HepG2 (cell line): Measurements from ENCODE around the gene HFM1. TPM values are rescaled to one million over a fixed set of nuclear protein-coding genes. Genes with fewer than 3 reads are reported as not detected.

ENCODE experiments used
- ATAC-seq: fragments of 200-7000 bp; cut with Tn5 transposase; 3 replicates; pipeline ENCODE4 v1.9.1; 2020; ENCODE audit warnings: mild to moderate bottlenecking, moderate library complexity
- BruUV-seq: library from RNA; stranded (reverse); fragments of 400-500 nt; replicated peaks from 2 replicates; lab custom pipeline; 2021; lab: Mats Ljungman, UMichigan
- CTCF ChIA-PET: fragments of 300-600 bp; formaldehyde crosslinking; extraction: SDS; loops from one replicate; lab custom pipeline; 2021; ENCODE audit warnings: low total read pairs, inconsistent platforms, low intra/inter-chr PET ratio; lab: Yijun Ruan, JAX
- POLR2A ChIA-PET: fragments of 350-600 bp; sonication (Branson Sonifier 250); formaldehyde crosslinking; loops from one replicate; lab custom pipeline; 2020; ENCODE audit warnings: antibody characterized with exemption, inconsistent platforms; lab: Yijun Ruan, JAX
- DNase-seq: peaks from one replicate; pipeline ENCODE4 v3.0.0-alpha.2; 2015; ENCODE audit warnings: low spot score
- FAIRE-seq: peaks from 3 replicates; lab custom pipeline; 2011; peaks lifted over from hg19 to GRCh38; lab: Jason Lieb, UNC
- H2AFZ ChIP-seq: one replicate; pipeline ENCODE4 v1.6.1; 2011; ENCODE audit warnings: low read length, inconsistent platforms
- H3K27ac ChIP-seq: fragments of 300-600 bp; 3 replicates; pipeline ENCODE4 v1.8.0; 2011; ENCODE audit warnings: mixed run types, mild to moderate bottlenecking, mixed read lengths, low read length, inconsistent platforms; ENCODE audit not compliant: insufficient read depth; ENCODE audit errors: extremely low read length
- H3K27me3 ChIP-seq, 2 experiments: fragments of 200-600 bp in 1 of 2; 2 replicates in 1 of 2; 3 replicates in 1 of 2; pipeline versions ENCODE4 v1.6.0 to v1.8.0; 2011; ENCODE audit warnings: low read length in 2 of 2, mild to moderate bottlenecking in 2 of 2, moderate library complexity in 2 of 2, inconsistent platforms in 1 of 2; ENCODE audit not compliant: insufficient read depth in 2 of 2, control insufficient read depth in 1 of 2
- H3K36me3 ChIP-seq, 2 experiments: fragments of 200-600 bp in 1 of 2; replicated peaks in 1 of 2; 2 replicates in 1 of 2; 3 replicates in 1 of 2; pipeline versions ENCODE4 v1.5.1 to v1.8.0; 2011; ENCODE audit warnings: low read length in 2 of 2, inconsistent platforms in 1 of 2; ENCODE audit not compliant: insufficient read depth in 2 of 2, control insufficient read depth in 1 of 2
- H3K4me1 ChIP-seq: 2 replicates; pipeline ENCODE4 v1.5.1; 2012; ENCODE audit warnings: low read length, inconsistent platforms; ENCODE audit not compliant: insufficient read depth
- H3K4me2 ChIP-seq: 2 replicates; pipeline ENCODE4 v1.6.0; 2011; ENCODE audit warnings: low read depth, low read length, inconsistent platforms
- H3K4me3 ChIP-seq, 3 experiments: fragments of 200-600 bp in 1 of 3; sonication (generic), shearing (Covaris generic) in 1 of 3; replicated peaks in 1 of 3; 2 replicates each; pipeline ENCODE4 v1.5.1; 2011 to 2016; ENCODE audit warnings: low read length in 3 of 3, inconsistent platforms in 2 of 3, low read depth in 2 of 3, mild to moderate bottlenecking in 2 of 3, control low read depth in 1 of 3, mixed read lengths in 1 of 3; ENCODE audit not compliant: insufficient read depth in 1 of 3
- H3K79me2 ChIP-seq: one replicate; pipeline ENCODE4 v1.6.1; 2011; ENCODE audit warnings: low read length, inconsistent platforms; ENCODE audit not compliant: insufficient read depth
- H3K9ac ChIP-seq: 2 replicates; pipeline ENCODE4 v1.6.0; 2011; ENCODE audit warnings: mild to moderate bottlenecking, low read depth, low read length, inconsistent platforms; ENCODE audit not compliant: insufficient read depth
- H3K9me3 ChIP-seq: 2 replicates; pipeline ENCODE4 v1.5.1; 2012; ENCODE audit warnings: mild to moderate bottlenecking, low read length
- H4K20me1 ChIP-seq: 2 replicates; pipeline ENCODE4 v1.6.0; 2011; ENCODE audit warnings: inconsistent platforms, mild to moderate bottlenecking, low read length, moderate library complexity; ENCODE audit not compliant: insufficient read depth
- BRCA1 ChIP-seq: sonication (generic); formaldehyde crosslinking; IDR thresholded peaks from 2 replicates; pipeline ENCODE4 v1.4.0; 2020; ENCODE audit warnings: missing genetic modification reagents
- DZIP1 ChIP-seq: sonication (generic); formaldehyde crosslinking; IDR thresholded peaks from 2 replicates; pipeline ENCODE4 v1.5.0; 2020; ENCODE audit warnings: mild to moderate bottlenecking, missing genetic modification reagents
- FOXK2 ChIP-seq: fragments of 450-650 bp; IDR thresholded peaks from 2 replicates; pipeline ENCODE4 v1.6.1; 2016
- KAT2B ChIP-seq: fragments of 150-350 bp; IDR thresholded peaks from 2 replicates; pipeline ENCODE4 v1.6.1; 2014; ENCODE audit warnings: low read depth, low read length, borderline replicate concordance
- NAIF1 ChIP-seq: sonication (generic); formaldehyde crosslinking; IDR thresholded peaks from 2 replicates; pipeline ENCODE4 v1.5.0; 2020; ENCODE audit warnings: mild to moderate bottlenecking, missing genetic modification reagents, borderline replicate concordance
- POLR2G ChIP-seq: fragments of 200-400 bp; formaldehyde crosslinking; IDR thresholded peaks from 2 replicates; pipeline ENCODE4 v1.6.1; 2018; ENCODE audit warnings: mild to moderate bottlenecking, low read depth, low read length, moderate library complexity
- TGIF2 ChIP-seq: IDR thresholded peaks from 2 replicates; pipeline ENCODE4 v1.6.1; 2016; ENCODE audit warnings: control low read depth, missing compliant biosample characterization
- ZBTB4 ChIP-seq: sonication (generic); formaldehyde crosslinking; IDR thresholded peaks from 2 replicates; pipeline ENCODE4 v1.4.0; 2020; ENCODE audit warnings: missing genetic modification reagents, mild to moderate bottlenecking, borderline replicate concordance
- ZFP37 ChIP-seq: sonication (generic); formaldehyde crosslinking; IDR thresholded peaks from 2 replicates; pipeline ENCODE4 v1.4.0; 2020; ENCODE audit warnings: missing genetic modification reagents, borderline replicate concordance
- ZKSCAN8 ChIP-seq: IDR thresholded peaks from 2 replicates; pipeline ENCODE4 v1.6.1; 2016; ENCODE audit warnings: borderline replicate concordance, missing genetic modification reagents, missing compliant biosample characterization
- ZNF124 ChIP-seq: sonication (generic); formaldehyde crosslinking; IDR thresholded peaks from 2 replicates; pipeline ENCODE4 v1.4.0; 2020; ENCODE audit warnings: missing genetic modification reagents
- ZNF280B ChIP-seq: sonication (generic); formaldehyde crosslinking; IDR thresholded peaks from 2 replicates; pipeline ENCODE4 v1.5.0; 2020; ENCODE audit warnings: missing genetic modification reagents, mild to moderate bottlenecking, borderline replicate concordance
- ZNF720 ChIP-seq: sonication (generic); formaldehyde crosslinking; IDR thresholded peaks from 2 replicates; pipeline ENCODE4 v1.4.0; 2020; ENCODE audit warnings: missing genetic modification reagents
- ZNF781 ChIP-seq: sonication (generic); formaldehyde crosslinking; IDR thresholded peaks from 2 replicates; pipeline ENCODE4 v1.5.1; 2020; ENCODE audit warnings: borderline replicate concordance, mild to moderate bottlenecking, missing genetic modification reagents; ENCODE audit errors: not compliant biosample characterization
- ZXDC ChIP-seq: sonication (generic); formaldehyde crosslinking; IDR thresholded peaks from 2 replicates; pipeline ENCODE4 v1.5.0; 2020; ENCODE audit warnings: mild to moderate bottlenecking, missing genetic modification reagents
- WGBS: methylation state at CpG from one replicate; pipeline ENCODE4 v1.1.6; 2017; ENCODE audit warnings: low lambda C conversion rate; 5-methylcytosine and 5-hydroxymethylcytosine counted together
- in situ Hi-C: cut with HindIII; loops from 2 replicates; pipeline ENCODE4 v1.10.0; 2017; ENCODE audit warnings: low pct_unique_long_range_greater_than_20kb; ENCODE audit not compliant: extremely low pct_ligation_motif_present
- intact Hi-C: fragments of 100-400 bp; cut with micrococcal nuclease; formaldehyde crosslinking; loops from one replicate; pipeline ENCODE4 v1.10.0; 2022; ENCODE audit not compliant: unreplicated experiment
- polyA plus RNA-seq, 8 experiments: library from polyadenylated mRNA; depleted of rRNA in 3 of 8; stranded (reverse) in 7 of 8; unstranded in 1 of 8; fragments of >200 nt; fragmentation: Illumina TruSeq in 4 of 8; extraction: Trizol in 4 of 8; gene quantifications; 2 replicates each; pipeline versions ENCODE4 v1.2.1 to v1.2.3, GENCODE V29; 2011 to 2016; ENCODE audit warnings: low read depth in 4 of 8, missing spikeins in 1 of 8, mixed read lengths in 1 of 8; ENCODE audit not compliant: insufficient read depth in 1 of 8
- total RNA-seq, 5 experiments: library from RNA; depleted of rRNA; stranded (reverse); fragments of >200 nt; fragmentation: Illumina TruSeq; extraction: Trizol; gene quantifications; 2 replicates each; pipeline ENCODE4 v1.2.3, GENCODE V29; 2016; ENCODE audit warnings: low read depth in 1 of 5

Gene HFM1
- total and polyA plus RNA-seq, 2 of the 13 experiments (the other 11 are each of a cell fraction or from before 2014, with no cell fraction given) = 0.29 to 1.4 TPM

GRCh38 chr1:91383456-91383855, 21.2 kb downstream of the HFM1 start:
- H3K27me3 ChIP-seq = no peaks in the 10 kb centered on the region
- H3K9ac ChIP-seq = no peak overlapping the region
- ChIA-PET POLR2A (no interaction called here), CTCF (no interaction called here)
- intact Hi-C loops = no loop called here
- no peak overlapping the region for H3K4me3 ChIP-seq
- FAIRE-seq (no peak), DNase-seq (no peak), ATAC-seq (no peak)
- no peaks in the 10 kb centered on the region for H3K36me3 ChIP-seq
- H3K4me2 ChIP-seq = no peak overlapping the region
- no peaks in the 10 kb centered on the region for H3K9me3 ChIP-seq
- WGBS = 30% methylated on average over 2 of the region's 2 CpGs
- no peaks in the 10 kb centered on the region for H4K20me1 ChIP-seq
- no peaks in the 10 kb centered on the region for H3K79me2 ChIP-seq
- no TSS peak for BruUV-seq
- TF ChIP-seq FOXK2 (no peak), ZNF280B (no peak), BRCA1 (CRISPR knock-in tag) (no peak), TGIF2 (CRISPR knock-in tag) (no peak), ZXDC (CRISPR knock-in tag) (no peak), ZKSCAN8 (CRISPR knock-in tag) (no peak), ZNF124 (CRISPR knock-in tag) (no peak), ZFP37 (CRISPR knock-in tag) (no peak), DZIP1 (CRISPR knock-in tag) (no peak), NAIF1 (CRISPR knock-in tag) (no peak), ZNF720 (CRISPR knock-in tag) (no peak), POLR2G (no peak), ZNF781 (CRISPR knock-in tag) (no peak), ZBTB4 (CRISPR knock-in tag) (no peak), KAT2B (no peak)
- no peak overlapping the region for H3K27ac ChIP-seq
- no peak overlapping the region for H2AFZ ChIP-seq
- H3K4me1 ChIP-seq = no peaks in the 10 kb centered on the region
- in situ Hi-C loops = no loop called here
